GM21576 (cell line): ENCODE data around the gene SPDYE4.
"Not testable (repeated sequence)": the region's sequence is repeated elsewhere in the genome, so short reads cannot be mapped to it uniquely, and the experiment has no call there.

Experiments used
- ATAC-seq: cut with Tn5 transposase; IDR thresholded peaks from one replicate; pipeline ENCODE4 v1.9.1; 2021; ENCODE audit warnings: mild to moderate bottlenecking, moderate library complexity; ENCODE audit not compliant: unreplicated experiment

Gene SPDYE4

GRCh38 chr17:8758137-8758596 is at the start of gene SPDYE4:
TSS of gene SPDYE4 (minus strand) at chr17:8758546. CDS start at chr17:8758382, 164 bp downstream.
- no peak for ATAC-seq

- ATAC-seq = peak; percentile 91
Observed at GRCh38 chr17:8806926-8807550, 48.7 kb upstream of the SPDYE4 start.

- ATAC-seq = no peak
Observed at GRCh38 chr17:8806253-8806925, 48.0 kb upstream of the SPDYE4 start.

- ATAC-seq = not testable (repeated sequence)
Observed at GRCh38 chr17:8805396-8805795, 47.0 kb upstream of the SPDYE4 start.

GRCh38 chr17:8803531-8804420 is 45.4 kb upstream of the SPDYE4 start:
- no peak for ATAC-seq

GRCh38 chr17:8801135-8801840 is 42.9 kb upstream of the SPDYE4 start:
- no peak for ATAC-seq

GRCh38 chr17:8800656-8801055 is 42.3 kb upstream of the SPDYE4 start:
- no peak for ATAC-seq

GRCh38 chr17:8799570-8800212 is 41.3 kb upstream of the SPDYE4 start:
- no peak for ATAC-seq

GRCh38 chr17:8798846-8799569 is 40.7 kb upstream of the SPDYE4 start, which contains the start of gene MFSD6L:
TSS of gene MFSD6L (minus strand) at chr17:8799365. CDS start at chr17:8799120, 245 bp downstream.
- ATAC-seq = no peak

GRCh38 chr17:8798176-8798845 is 40.0 kb upstream of the SPDYE4 start:
- ATAC-seq = no peak

GRCh38 chr17:8797621-8798175 is 39.4 kb upstream of the SPDYE4 start:
- ATAC-seq = no peak

- no peak for ATAC-seq
Observed at GRCh38 chr17:8794636-8795035, 36.3 kb upstream of the SPDYE4 start.

- no peak for ATAC-seq
Observed at GRCh38 chr17:8793649-8794048, 35.3 kb upstream of the SPDYE4 start.

- ATAC-seq = no peak
Observed at GRCh38 chr17:8792646-8793045, 34.3 kb upstream of the SPDYE4 start.

GRCh38 chr17:8791910-8792270 is 33.5 kb upstream of the SPDYE4 start:
- no peak for ATAC-seq

GRCh38 chr17:8791248-8791909 is 33.0 kb upstream of the SPDYE4 start:
- no peak for ATAC-seq

- ATAC-seq = no peak
Observed at GRCh38 chr17:8789743-8790142, 31.4 kb upstream of the SPDYE4 start.

GRCh38 chr17:8788998-8789397 is 30.7 kb upstream of the SPDYE4 start:
- no peak for ATAC-seq
